Mononuclear cell (primary cell): ENCODE data around the gene VIPR2. TPM values are rescaled to one million over a fixed set of nuclear protein-coding genes. Genes with fewer than 3 reads are reported as not detected.
"Not testable (repeated sequence)": the region's sequence is repeated elsewhere in the genome, so short reads cannot be mapped to it uniquely, and the experiment has no call there.

Source experiments
- H3K27me3 ChIP-seq: 2 replicates; pipeline ENCODE4 v1.6.0; 2011; ENCODE audit warnings: low read length, control low read depth; ENCODE audit not compliant: insufficient read depth
- H3K4me1 ChIP-seq: 2 replicates; pipeline ENCODE4 v1.5.1; 2011; ENCODE audit warnings: mild to moderate bottlenecking, low read length, control low read depth; ENCODE audit not compliant: insufficient read depth
- H3K4me3 ChIP-seq: 2 replicates; pipeline ENCODE4 v1.5.1; 2011; ENCODE audit warnings: mild to moderate bottlenecking, low read length, moderate library complexity
- H3K9me3 ChIP-seq: 2 replicates; pipeline ENCODE4 v1.5.1; 2011; ENCODE audit warnings: low read depth, mild to moderate bottlenecking, control low read depth, low read length
- total RNA-seq: library from RNA; depleted of rRNA; stranded (reverse); fragments of >200 nt; gene quantifications from one replicate; pipeline ENCODE4 v1.2.3, GENCODE V29; 2012

The VIPR2 gene
- total RNA-seq, 1 donor, result 0.31 TPM

DNA sequence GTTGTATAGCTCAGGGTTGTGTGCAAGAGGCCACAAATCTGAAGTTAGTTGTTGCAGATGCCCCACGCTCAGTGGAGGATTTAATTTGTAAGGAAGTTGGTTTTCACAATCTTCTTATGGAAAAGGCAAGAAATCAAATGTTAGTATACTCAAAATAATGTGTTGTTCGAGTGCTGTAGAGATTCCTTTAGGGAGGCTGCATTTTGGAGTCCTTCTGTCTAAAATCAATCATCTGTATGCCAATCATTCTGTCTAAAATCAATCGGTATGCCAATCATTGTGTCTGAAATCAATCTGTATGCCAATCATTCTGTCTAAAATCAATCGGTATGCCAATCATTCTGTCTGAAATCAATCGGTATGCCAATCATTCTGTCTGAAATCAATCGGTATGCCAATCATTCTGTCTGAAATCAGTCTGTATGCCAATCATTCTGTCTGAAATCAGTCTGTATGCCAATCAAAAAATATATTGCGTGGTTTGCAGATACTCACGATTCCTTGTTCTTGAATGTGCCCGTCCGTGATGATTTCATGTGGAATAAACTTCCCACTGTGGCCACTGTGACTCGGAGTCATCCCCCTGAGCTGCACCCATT is 19.1 kb upstream of the VIPR2 start:
- not testable (repeated sequence) for H3K27me3 ChIP-seq, H3K4me3 ChIP-seq, H3K9me3 ChIP-seq, H3K4me1 ChIP-seq

DNA sequence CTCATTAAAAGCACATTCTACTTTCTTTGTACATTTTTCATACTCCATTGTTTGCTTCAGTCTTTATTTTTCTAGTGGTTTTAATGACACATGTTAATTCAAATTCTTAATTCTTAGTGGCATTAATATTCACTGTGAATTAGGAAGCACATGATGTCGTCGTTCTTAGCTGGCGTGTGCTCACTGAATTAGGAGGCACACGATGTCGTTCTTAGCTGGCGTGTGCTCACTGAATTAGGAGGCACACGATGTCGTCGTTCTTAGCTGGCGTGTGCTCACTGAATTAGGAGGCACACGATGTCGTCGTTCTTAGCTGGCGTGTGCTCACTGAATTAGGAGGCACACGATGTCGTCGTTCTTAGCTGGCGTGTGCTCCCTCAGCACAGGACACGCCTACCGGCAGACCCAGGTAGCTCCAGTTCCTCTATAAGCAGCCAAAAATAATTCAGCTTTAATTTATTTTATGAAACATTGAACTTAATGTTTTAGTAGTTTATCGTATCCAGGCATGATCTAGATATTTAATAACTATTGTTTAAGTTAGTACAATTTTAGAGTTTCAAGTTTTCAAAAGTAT is 17.5 kb upstream of the VIPR2 start:
- not testable (repeated sequence) for H3K27me3 ChIP-seq, H3K4me1 ChIP-seq, H3K4me3 ChIP-seq, H3K9me3 ChIP-seq

GRCh38 chr7:159160450-159160849 is 15.8 kb upstream of the VIPR2 start:
- Histone ChIP-seq H3K27me3 (no peaks in the 10 kb centered on the region), H3K4me3 (no peak overlapping the region), H3K4me1 (no peaks in the 10 kb centered on the region), H3K9me3 (no peaks in the 10 kb centered on the region)

DNA sequence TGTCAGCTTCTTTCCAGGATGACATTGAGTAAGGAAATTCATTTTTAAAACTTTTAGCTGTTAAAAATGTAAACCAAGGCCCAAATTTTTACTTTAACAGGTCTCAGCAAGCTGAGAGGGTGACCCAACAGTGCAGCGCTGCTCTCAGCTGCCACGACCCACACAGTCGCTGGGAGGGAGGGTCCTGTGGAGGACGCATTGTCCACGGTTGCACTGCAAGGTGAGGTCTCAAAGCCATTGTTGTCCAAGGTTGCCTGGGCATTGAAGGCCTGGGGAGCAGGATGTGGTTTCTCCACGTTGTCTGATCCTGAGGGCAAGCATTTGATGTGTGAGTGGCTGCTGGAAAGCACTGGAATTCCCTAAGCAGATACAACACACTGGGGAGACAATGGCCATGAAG is 15.1 kb upstream of the VIPR2 start:
- Histone ChIP-seq H3K4me3 (no peak overlapping the region), H3K4me1 (no peaks in the 10 kb centered on the region), H3K9me3 (no peaks in the 10 kb centered on the region), H3K27me3 (no peaks in the 10 kb centered on the region)

DNA sequence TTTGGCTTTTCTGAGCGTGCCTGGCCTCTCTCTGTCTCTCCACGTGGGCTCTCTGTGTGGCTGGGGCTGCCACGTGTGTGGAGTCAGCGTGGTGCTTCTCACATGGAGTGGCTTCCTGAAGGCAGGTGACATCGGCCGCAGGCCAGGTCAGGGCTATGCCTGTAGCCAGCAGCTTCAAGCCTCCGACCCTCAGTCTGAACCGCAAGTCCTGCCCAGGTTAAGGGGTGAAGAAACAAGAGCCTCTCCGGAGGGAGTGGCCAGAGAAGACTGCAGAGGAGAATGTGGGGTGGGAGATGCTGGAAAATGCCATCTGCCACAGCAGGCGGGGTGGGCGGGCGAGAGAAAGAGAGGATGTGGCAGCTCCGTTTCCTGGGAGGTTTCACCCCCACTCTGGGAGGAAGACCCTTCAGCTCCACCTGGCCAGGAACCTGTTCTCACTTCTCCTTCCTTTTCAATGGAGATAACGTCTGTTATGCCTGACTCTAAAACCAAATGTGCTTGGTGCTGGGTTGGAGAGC is 14.3 kb upstream of the VIPR2 start:
- H3K4me1 ChIP-seq, result no peaks in the 10 kb centered on the region
- no peak overlapping the region for H3K4me3 ChIP-seq
- H3K27me3 ChIP-seq, result no peaks in the 10 kb centered on the region
- H3K9me3 ChIP-seq, result no peaks in the 10 kb centered on the region

GRCh38 chr7:159158125-159158887 is 13.6 kb upstream of the VIPR2 start:
- Histone ChIP-seq H3K27me3 (no peaks in the 10 kb centered on the region), H3K4me3 (no peak overlapping the region), H3K4me1 (no peaks in the 10 kb centered on the region), H3K9me3 (no peaks in the 10 kb centered on the region)

- no peak overlapping the region for H3K4me3 ChIP-seq
- no peaks in the 10 kb centered on the region for H3K27me3 ChIP-seq
- no peaks in the 10 kb centered on the region for H3K4me1 ChIP-seq
- H3K9me3 ChIP-seq, result no peaks in the 10 kb centered on the region
Observed at GRCh38 chr7:159157714-159158113, 13.0 kb upstream of the VIPR2 start.

- Histone ChIP-seq H3K27me3 (no peaks in the 10 kb centered on the region), H3K4me3 (no peak overlapping the region), H3K4me1 (no peaks in the 10 kb centered on the region), H3K9me3 (no peaks in the 10 kb centered on the region)
Observed at GRCh38 chr7:159156436-159157245, 12.0 kb upstream of the VIPR2 start.

- Histone ChIP-seq H3K27me3 (no peaks in the 10 kb centered on the region), H3K4me3 (no peak overlapping the region)
Observed at GRCh38 chr7:159155410-159155809, 10.7 kb upstream of the VIPR2 start.

GRCh38 chr7:159154243-159154642 is 9.6 kb upstream of the VIPR2 start:
- H3K27me3 ChIP-seq, result no peaks in the 10 kb centered on the region
- no peaks in the 10 kb centered on the region for H3K4me1 ChIP-seq
- H3K9me3 ChIP-seq, result no peaks in the 10 kb centered on the region
- H3K4me3 ChIP-seq, result no peak overlapping the region

More at GRCh38 chr7:159155410-159155809, 10.7 kb upstream of the VIPR2 start:
- H3K4me1 ChIP-seq, result no peaks in the 10 kb centered on the region
- H3K9me3 ChIP-seq, result no peaks in the 10 kb centered on the region

DNA sequence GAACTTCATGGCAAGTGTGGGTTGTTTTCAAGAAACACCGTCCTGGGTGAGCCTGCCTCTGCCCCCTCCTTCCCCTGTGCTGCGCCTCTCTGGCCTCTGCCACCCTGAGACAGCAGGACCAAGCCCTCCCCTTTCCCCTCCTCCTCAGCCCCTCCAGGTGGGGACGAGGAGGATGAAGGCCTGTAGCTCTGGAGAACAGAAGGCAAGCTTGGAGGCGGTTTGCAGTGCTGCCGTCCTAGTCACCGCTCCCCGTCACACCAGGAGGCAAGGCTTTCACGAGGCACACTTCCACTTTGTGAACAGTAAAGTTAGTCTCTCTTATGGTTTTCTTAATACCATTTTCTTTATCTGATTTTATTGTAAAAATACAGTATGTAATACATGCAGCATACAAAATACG is 8.8 kb upstream of the VIPR2 start:
- Histone ChIP-seq H3K9me3 (no peaks in the 10 kb centered on the region), H3K4me3 (no peak overlapping the region), H3K27me3 (no peaks in the 10 kb centered on the region), H3K4me1 (no peaks in the 10 kb centered on the region)

DNA sequence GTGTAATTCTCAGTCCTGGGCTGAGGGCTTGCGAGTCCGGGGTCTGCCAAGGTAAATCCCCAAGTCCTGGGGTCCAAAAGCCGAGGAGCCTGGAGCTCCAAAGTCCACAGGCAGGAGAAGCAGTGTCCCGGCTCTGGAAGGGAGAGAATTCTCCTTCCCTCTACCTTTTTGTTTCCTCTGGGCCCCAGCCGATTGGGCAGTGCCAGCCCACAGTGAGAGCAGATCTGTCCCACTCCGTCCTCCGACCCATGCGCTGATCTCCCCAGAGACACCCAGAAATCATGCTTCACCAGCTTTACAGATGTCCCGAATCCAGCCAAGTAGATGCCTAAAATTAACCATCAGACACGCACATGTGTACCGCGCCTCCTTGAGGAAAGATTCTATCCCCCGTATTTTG is 8.1 kb upstream of the VIPR2 start:
- no peaks in the 10 kb centered on the region for H3K27me3 ChIP-seq
- no peaks in the 10 kb centered on the region for H3K9me3 ChIP-seq
- H3K4me3 ChIP-seq, result no peak overlapping the region
- H3K4me1 ChIP-seq, result no peaks in the 10 kb centered on the region

DNA sequence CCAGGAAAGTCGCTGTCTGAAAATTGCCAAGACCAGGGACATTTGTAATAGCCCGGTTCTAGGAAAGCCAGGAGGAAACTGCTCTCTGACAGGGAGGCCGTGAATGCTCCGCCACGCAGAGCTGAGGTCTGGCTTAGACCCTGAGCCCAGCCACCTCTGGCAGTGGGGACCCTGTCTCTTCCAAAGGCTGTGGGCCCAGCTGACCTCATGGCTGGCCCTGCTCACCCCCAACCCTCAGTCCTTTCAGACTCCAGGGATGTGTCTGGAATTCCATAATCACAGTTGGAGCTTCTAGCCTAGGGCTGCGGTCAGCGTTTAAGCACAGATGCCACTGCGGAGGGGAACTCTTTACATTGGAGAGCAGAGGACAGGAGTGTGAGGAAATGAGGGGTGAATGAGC is 6.6 kb upstream of the VIPR2 start:
- peaks cover 4% of the 10 kb centered on the region for H3K27me3 ChIP-seq
- no peaks in the 10 kb centered on the region for H3K4me1 ChIP-seq
- no peak overlapping the region for H3K4me3 ChIP-seq
- H3K9me3 ChIP-seq, result no peaks in the 10 kb centered on the region

- no peaks in the 10 kb centered on the region for H3K4me1 ChIP-seq
- H3K9me3 ChIP-seq, result no peaks in the 10 kb centered on the region
- H3K4me3 ChIP-seq, result no peak overlapping the region
- peaks cover 12% of the 10 kb centered on the region for H3K27me3 ChIP-seq
Observed at GRCh38 chr7:159149488-159149887, 4.8 kb upstream of the VIPR2 start.
